GM12878 (cell line): ENCODE measurements around the gene BCL2L13. TPM values are rescaled to one million over a fixed set of nuclear protein-coding genes. Genes with fewer than 3 reads are reported as not detected.

Experiments used
- ATAC-seq: fragments of 200-7000 bp; cut with Tn5 transposase; 3 replicates; pipeline ENCODE4 v1.9.1; 2020; ENCODE audit warnings: mild to moderate bottlenecking, moderate library complexity
- BruUV-seq: library from RNA; stranded (reverse); fragments of 400-500 nt; replicated peaks from 2 replicates; lab custom pipeline; 2021; lab: Mats Ljungman, UMichigan
- CTCF ChIA-PET: fragments of 300-600 bp; sonication (Branson Sonifier 250); formaldehyde crosslinking; extraction: SDS; loops from one replicate; lab custom pipeline; 2021; ENCODE audit warnings: inconsistent platforms; lab: Yijun Ruan, JAX
- POLR2A ChIA-PET: fragments of 350-600 bp; formaldehyde crosslinking; extraction: SDS; loops from one replicate; lab custom pipeline; 2021; ENCODE audit warnings: inconsistent platforms; lab: Charles Lee
- RAD21 ChIA-PET: fragments of 300-600 bp; sonication (Branson Sonifier 250); formaldehyde crosslinking; loops from one replicate; lab custom pipeline; 2023; ENCODE audit warnings: antibody characterized with exemption; ENCODE audit not compliant: unreplicated experiment; lab: Charles Lee
- SMC1A ChIA-PET: fragments of 300-600 bp; sonication (Branson Sonifier 250); formaldehyde crosslinking; loops from one replicate; lab custom pipeline; 2023; ENCODE audit not compliant: unreplicated experiment, uncharacterized antibody; lab: Charles Lee
- DNase-seq: peaks from one replicate; pipeline ENCODE4 v3.0.0-alpha.2; 2011; ENCODE audit warnings: low read depth, low spot score
- FAIRE-seq: peaks from 3 replicates; lab custom pipeline; 2011; peaks lifted over from hg19 to GRCh38; lab: Jason Lieb, UNC
- H2AFZ ChIP-seq: 2 replicates; pipeline ENCODE4 v1.6.0; 2011; ENCODE audit warnings: low read depth, low read length, control low read depth; ENCODE audit not compliant: control insufficient read depth
- H3K27ac ChIP-seq: 2 replicates; pipeline ENCODE4 v1.5.1; 2011; ENCODE audit warnings: control low read depth; ENCODE audit not compliant: control insufficient read depth, insufficient read depth
- H3K27me3 ChIP-seq, 2 experiments: replicated peaks in 1 of 2; 2 replicates each; pipeline versions ENCODE4 v1.6.0 to v1.6.1; 2011; ENCODE audit warnings: low read length in 1 of 2; ENCODE audit not compliant: control insufficient read depth in 2 of 2, insufficient read depth in 2 of 2
- H3K36me3 ChIP-seq, 2 experiments: 2 replicates each; pipeline ENCODE4 v1.5.1; 2011; ENCODE audit warnings: low read length in 1 of 2; ENCODE audit not compliant: control insufficient read depth in 2 of 2, insufficient read depth in 2 of 2
- H3K4me1 ChIP-seq: 2 replicates; pipeline ENCODE4 v1.6.1; 2011; ENCODE audit warnings: mild to moderate bottlenecking, low read length, moderate library complexity, mixed read lengths; ENCODE audit not compliant: control insufficient read depth, insufficient read depth
- H3K4me2 ChIP-seq: 2 replicates; pipeline ENCODE4 v1.6.0; 2011; ENCODE audit warnings: control low read depth; ENCODE audit not compliant: control insufficient read depth, insufficient read depth
- H3K4me3 ChIP-seq: fragments of 200-600 bp; sonication (generic); 2 replicates; pipeline ENCODE4 v1.5.1; 2016
- H3K79me2 ChIP-seq: 2 replicates; pipeline ENCODE4 v1.6.0; 2011; ENCODE audit warnings: low read length; ENCODE audit not compliant: control insufficient read depth, insufficient read depth
- H3K9ac ChIP-seq: 2 replicates; pipeline ENCODE4 v1.8.0; 2011; ENCODE audit warnings: low read length, control low read depth, mixed read lengths; ENCODE audit not compliant: control insufficient read depth, insufficient read depth
- H3K9me3 ChIP-seq: replicated peaks from 3 replicates; pipeline ENCODE4 v1.5.1; 2011; ENCODE audit warnings: mild to moderate bottlenecking, low read length; ENCODE audit not compliant: control insufficient read depth, insufficient read depth
- H4K20me1 ChIP-seq: 2 replicates; pipeline ENCODE4 v1.6.0; 2011; ENCODE audit not compliant: control insufficient read depth, insufficient read depth
- ASH2L ChIP-seq: fragments of 300-600, 200-600 bp; sonication (generic); IDR thresholded peaks from 2 replicates; pipeline ENCODE4 v1.6.1; 2017; ENCODE audit warnings: low read depth, mild to moderate bottlenecking, borderline replicate concordance
- ATF3 ChIP-seq: IDR thresholded peaks from 2 replicates; pipeline ENCODE4 v1.6.1; 2011; ENCODE audit warnings: low read depth, mild to moderate bottlenecking, low read length, moderate library complexity, borderline replicate concordance; ENCODE audit errors: extremely low read depth
- BHLHE40 ChIP-seq, 2 experiments: fragments of 450-650 bp in 1 of 2; IDR thresholded peaks; 2 replicates each; pipeline ENCODE4 v1.6.1; 2011 to 2017; ENCODE audit warnings: low read depth in 2 of 2, borderline replicate concordance in 1 of 2, improper control_type of control experiment in 1 of 2, low read length in 1 of 2, mild to moderate bottlenecking in 1 of 2
- E2F4 ChIP-seq: IDR thresholded peaks from 2 replicates; pipeline ENCODE4 v1.6.1; 2012; ENCODE audit warnings: low read depth, low read length, improper control_type of control experiment
- EZH2 ChIP-seq: IDR thresholded peaks from 2 replicates; pipeline ENCODE4 v1.6.1; 2012; ENCODE audit warnings: low read depth, mild to moderate bottlenecking, control low read depth, inconsistent platforms, low read length, borderline replicate concordance; ENCODE audit not compliant: control insufficient read depth
- FOS ChIP-seq: IDR thresholded peaks from 3 replicates; pipeline ENCODE4 v1.6.1; 2011; ENCODE audit warnings: borderline replicate concordance; ENCODE audit not compliant: insufficient read length; ENCODE audit errors: extremely low read depth
- FOXK2 ChIP-seq: fragments of 450-650 bp; IDR thresholded peaks from 2 replicates; pipeline ENCODE4 v1.6.1; 2017; ENCODE audit warnings: mild to moderate bottlenecking, moderate library complexity
- HDAC6 ChIP-seq: fragments of 200-600 bp; sonication (generic); IDR thresholded peaks from one replicate; pipeline ENCODE4 v1.8.0; 2017; ENCODE audit warnings: antibody characterized with exemption; ENCODE audit not compliant: unreplicated experiment
- IKZF1 ChIP-seq: fragments of 450-650 bp; conservative IDR thresholded peaks from 2 replicates; pipeline ENCODE4 v1.6.1; 2017; ENCODE audit warnings: antibody characterized with exemption, mild to moderate bottlenecking
- MAX ChIP-seq: IDR thresholded peaks from 2 replicates; pipeline ENCODE4 v1.6.1; 2012; ENCODE audit warnings: low read depth, low read length, improper control_type of control experiment
- MTA2 ChIP-seq: fragments of 450-650 bp; IDR thresholded peaks from 2 replicates; pipeline ENCODE4 v1.6.1; 2016; ENCODE audit warnings: low read depth, mild to moderate bottlenecking, moderate library complexity
- MYC ChIP-seq: IDR thresholded peaks from 2 replicates; pipeline ENCODE4 v1.6.1; 2011; ENCODE audit warnings: mild to moderate bottlenecking, low read length, moderate library complexity, inconsistent platforms; ENCODE audit not compliant: insufficient read depth, insufficient replicate concordance, insufficient read length, severe bottlenecking
- POU2F2 ChIP-seq: IDR thresholded peaks from 3 replicates; pipeline ENCODE4 v1.6.1; 2011; ENCODE audit warnings: low read depth, mild to moderate bottlenecking, low read length, borderline replicate concordance
- RB1 ChIP-seq: fragments of 450-650 bp; formaldehyde crosslinking; IDR thresholded peaks from 2 replicates; pipeline ENCODE4 v1.6.1; 2017; ENCODE audit warnings: mild to moderate bottlenecking, borderline replicate concordance
- SREBF2 ChIP-seq: IDR thresholded peaks from 2 replicates; pipeline ENCODE4 v1.6.1; 2012; ENCODE audit warnings: mild to moderate bottlenecking, low read length
- TCF3 ChIP-seq: IDR thresholded peaks from 2 replicates; pipeline ENCODE4 v1.6.1; 2012; ENCODE audit warnings: low read depth, mild to moderate bottlenecking, low read length, borderline replicate concordance; ENCODE audit not compliant: insufficient read depth
- USF2 ChIP-seq: IDR thresholded peaks from 2 replicates; pipeline ENCODE4 v1.6.1; 2011; ENCODE audit warnings: low read depth, low read length, improper control_type of control experiment, borderline replicate concordance
- WGBS: methylation state at CpG from one replicate; pipeline ENCODE4 v1.1.6; 2016; ENCODE audit warnings: low lambda C conversion rate; ENCODE audit not compliant: insufficient replicate concordance, insufficient coverage; ENCODE audit errors: missing lambda C conversion rate; 5-methylcytosine and 5-hydroxymethylcytosine counted together
- in situ Hi-C: fragments of 300-500 bp; cut with MboI; formaldehyde crosslinking; loops from 9 replicates; pipeline ENCODE4 v1.14.3; 2018; ENCODE audit warnings: mixed read lengths
- intact Hi-C: fragments of 100-400 bp; cut with micrococcal nuclease; formaldehyde crosslinking; loops from one replicate; pipeline ENCODE4 v1.14.2; 2022; ENCODE audit not compliant: unreplicated experiment
- polyA plus RNA-seq, 11 experiments: library from polyadenylated mRNA; depleted of rRNA in 4 of 11; unstranded in 6 of 11; stranded (reverse) in 5 of 11; fragments of >200 nt; fragmentation: Nextera tagmentation in 4 of 11; fragmentation: Illumina TruSeq in 1 of 11; extraction: Ambion mirVana in 4 of 11; extraction: Trizol in 1 of 11; gene quantifications; 1 replicate in 1 of 11; 2 replicates in 10 of 11; pipeline versions ENCODE4 v1.2.1 to v1.2.3, GENCODE V29; 2011 to 2016; ENCODE audit warnings: inconsistent platforms in 2 of 11, missing spikeins in 2 of 11, low read depth in 1 of 11
- total RNA-seq, 4 experiments: library from RNA; depleted of rRNA in 3 of 4; stranded (reverse); fragments of >200 nt in 3 of 4; fragmentation: Illumina TruSeq in 1 of 4; extraction: Trizol in 1 of 4; gene quantifications; 2 replicates each; pipeline versions ENCODE4 v1.2.1 to v1.2.3, GENCODE V29; 2013 to 2021

Gene BCL2L13
- total and polyA plus RNA-seq, 10 of the 15 experiments (the other 5 are each of a cell fraction or from before 2014, with no cell fraction given): 18.6 to 30.6 (median 28.2) TPM

GRCh38 chr22:17665248-17665647, 26.7 kb downstream of the BCL2L13 start:
- H3K79me2 ChIP-seq: no peaks in the 10 kb centered on the region
- H3K36me3 ChIP-seq: peaks cover 2 to 12% of the 10 kb centered on the region in 2 experiments; a peak in 2 of 4 replicates
- H2AFZ ChIP-seq: no peak overlapping the region
- no TSS peak for BruUV-seq
- ChIA-PET RAD21 (no interaction called here), CTCF (no interaction called here), SMC1A (no interaction called here), POLR2A (no interaction called here)
- no peak for FAIRE-seq
- H3K27ac ChIP-seq: no peak overlapping the region
- no peak overlapping the region for H3K9ac ChIP-seq
- peaks cover 12% of the 10 kb centered on the region; the same call in 2 of the 3 replicates for H3K9me3 ChIP-seq
- no peaks in the 10 kb centered on the region for H4K20me1 ChIP-seq
- no peaks in the 10 kb centered on the region for H3K27me3 ChIP-seq
- in situ Hi-C loops (no loop called here), intact Hi-C loops (no loop called here)
- WGBS: 94% methylated on average over 3 of the region's 3 CpGs
- ATAC-seq: no peak
- H3K4me2 ChIP-seq: no peak overlapping the region
- TF ChIP-seq ATF3 (no peak), MTA2 (no peak), SREBF2 (no peak), ASH2L (no peak), E2F4 (no peak), RB1 (no peak), FOXK2 (no peak), BHLHE40 (IDR thresholded peaks at IDR 0.05; ENCODE audit: borderline replicate concordance in 1 of 2, low read depth in 2 of 2, low read length in 1 of 2) (no peak), MAX (no peak), IKZF1 (no peak), TCF3 (no peak), MYC (no peak), FOS (no peak), USF2 (no peak), POU2F2 (no peak), EZH2 (no peak), HDAC6 (no peak)
- no peak for DNase-seq
- H3K4me3 ChIP-seq: no peak overlapping the region
- H3K4me1 ChIP-seq: no peaks in the 10 kb centered on the region
